NB4 (cell line): ENCODE measurements around the gene RPS19BP1.

Source experiments
- DNase-seq: peaks from one replicate; pipeline ENCODE4 v3.0.0; 2010; ENCODE audit warnings: low read depth
- H3K4me3 ChIP-seq: one replicate; pipeline ENCODE4 v1.5.1; 2011; ENCODE audit warnings: mild to moderate bottlenecking, low read depth, low read length, moderate library complexity
- MYC ChIP-seq: IDR thresholded peaks from 2 replicates; pipeline ENCODE4 v1.6.1; 2011; ENCODE audit warnings: low read depth, low read length
- POLR2A ChIP-seq: IDR thresholded peaks from 2 replicates; pipeline ENCODE4 v1.6.1; 2011; ENCODE audit warnings: mild to moderate bottlenecking; ENCODE audit not compliant: insufficient read length; ENCODE audit errors: extremely low read depth
- TF ChIP-seq, protein P1 (sequence below): IDR thresholded peaks from 2 replicates; pipeline ENCODE4 v1.6.1; 2011; ENCODE audit warnings: low read depth, low read length
- TF ChIP-seq, protein P2 (sequence below): IDR thresholded peaks from one replicate; pipeline ENCODE4 v1.5.1; 2012; ENCODE audit warnings: low read depth, low read length

Gene RPS19BP1, protein sequence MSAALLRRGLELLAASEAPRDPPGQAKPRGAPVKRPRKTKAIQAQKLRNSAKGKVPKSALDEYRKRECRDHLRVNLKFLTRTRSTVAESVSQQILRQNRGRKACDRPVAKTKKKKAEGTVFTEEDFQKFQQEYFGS

DNA sequence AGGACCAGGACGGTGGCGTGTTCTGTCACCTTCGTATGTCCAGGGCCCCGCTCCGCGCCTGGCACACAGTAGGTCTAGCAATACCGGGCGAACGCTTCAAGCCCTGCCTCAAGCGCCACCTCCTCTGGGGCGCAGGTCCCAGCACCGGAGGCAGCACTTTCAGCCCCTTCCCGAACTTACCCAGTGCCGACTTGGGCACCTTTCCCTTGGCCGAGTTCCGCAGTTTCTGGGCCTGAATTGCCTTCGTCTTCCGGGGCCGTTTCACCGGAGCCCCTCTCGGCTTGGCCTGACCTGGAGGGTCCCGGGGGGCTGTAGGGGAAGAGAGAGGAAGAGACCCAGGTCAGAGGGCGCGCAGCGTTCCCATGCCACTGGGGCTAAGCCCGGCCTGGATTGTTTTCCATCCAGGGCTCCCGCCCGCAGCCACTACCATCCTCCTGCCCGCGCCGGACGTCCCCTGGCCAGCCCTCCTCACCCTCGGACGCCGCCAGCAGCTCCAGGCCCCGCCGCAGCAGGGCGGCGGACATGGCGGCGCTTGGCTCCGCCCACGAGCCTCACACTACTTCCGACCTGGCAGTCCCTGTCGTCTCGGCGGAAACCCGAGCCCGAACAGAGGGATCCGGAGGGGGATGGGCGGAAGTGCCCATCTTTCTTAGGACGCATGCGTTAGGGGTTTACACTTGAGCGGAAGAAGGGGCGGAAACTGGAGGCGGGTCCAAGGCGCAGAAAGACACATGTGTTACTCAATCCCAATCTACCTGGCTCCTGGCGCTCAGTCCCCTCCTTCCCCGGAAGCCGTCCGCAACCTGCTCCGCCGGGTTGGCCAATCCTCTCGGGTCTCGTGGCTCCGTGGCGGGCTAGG is at the start of gene RPS19BP1:
TSS of gene RPS19BP1 (minus strand) at position 534 of the 859 bp plus-strand sequence. CDS start at position 524, 10 bp downstream.
- peak; percentile 99 for DNase-seq
- TF ChIP-seq MYC (peak; percentile 44), POLR2A (peak; percentile 81)
- TF ChIP-seq, protein P1, sequence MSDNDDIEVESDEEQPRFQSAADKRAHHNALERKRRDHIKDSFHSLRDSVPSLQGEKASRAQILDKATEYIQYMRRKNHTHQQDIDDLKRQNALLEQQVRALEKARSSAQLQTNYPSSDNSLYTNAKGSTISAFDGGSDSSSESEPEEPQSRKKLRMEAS: peak; percentile 90
- TF ChIP-seq, protein P2, sequence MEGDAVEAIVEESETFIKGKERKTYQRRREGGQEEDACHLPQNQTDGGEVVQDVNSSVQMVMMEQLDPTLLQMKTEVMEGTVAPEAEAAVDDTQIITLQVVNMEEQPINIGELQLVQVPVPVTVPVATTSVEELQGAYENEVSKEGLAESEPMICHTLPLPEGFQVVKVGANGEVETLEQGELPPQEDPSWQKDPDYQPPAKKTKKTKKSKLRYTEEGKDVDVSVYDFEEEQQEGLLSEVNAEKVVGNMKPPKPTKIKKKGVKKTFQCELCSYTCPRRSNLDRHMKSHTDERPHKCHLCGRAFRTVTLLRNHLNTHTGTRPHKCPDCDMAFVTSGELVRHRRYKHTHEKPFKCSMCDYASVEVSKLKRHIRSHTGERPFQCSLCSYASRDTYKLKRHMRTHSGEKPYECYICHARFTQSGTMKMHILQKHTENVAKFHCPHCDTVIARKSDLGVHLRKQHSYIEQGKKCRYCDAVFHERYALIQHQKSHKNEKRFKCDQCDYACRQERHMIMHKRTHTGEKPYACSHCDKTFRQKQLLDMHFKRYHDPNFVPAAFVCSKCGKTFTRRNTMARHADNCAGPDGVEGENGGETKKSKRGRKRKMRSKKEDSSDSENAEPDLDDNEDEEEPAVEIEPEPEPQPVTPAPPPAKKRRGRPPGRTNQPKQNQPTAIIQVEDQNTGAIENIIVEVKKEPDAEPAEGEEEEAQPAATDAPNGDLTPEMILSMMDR: no peak
- peak within 1 kb of the TSS; percentile 91 for H3K4me3 ChIP-seq

DNA sequence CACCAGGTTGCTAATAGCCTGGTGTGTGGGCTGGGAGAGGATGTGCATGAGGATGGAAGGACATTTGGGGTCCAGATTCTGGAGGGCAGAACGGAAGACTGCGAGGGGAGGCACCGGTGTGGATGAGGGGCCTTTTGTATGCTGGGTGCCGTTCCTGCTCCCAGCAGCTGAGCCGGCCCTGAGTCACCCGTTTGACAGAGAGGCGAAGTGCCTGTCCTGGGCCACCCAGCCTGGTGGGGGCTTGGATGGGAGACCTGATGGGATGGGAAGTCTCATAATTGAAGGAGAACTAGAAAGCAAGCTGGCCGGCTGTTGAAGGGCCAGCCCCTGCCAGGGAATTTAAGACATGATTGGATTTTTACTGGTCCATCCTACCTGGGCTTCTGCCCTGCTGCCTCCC is 48.8 kb upstream of the RPS19BP1 start:
- no peak overlapping the region for H3K4me3 ChIP-seq
- no peak for DNase-seq
- TF ChIP-seq, protein P2: no peak
- TF ChIP-seq MYC: no peak
- TF ChIP-seq, protein P1: no peak
- no peak for TF ChIP-seq POLR2A

DNA sequence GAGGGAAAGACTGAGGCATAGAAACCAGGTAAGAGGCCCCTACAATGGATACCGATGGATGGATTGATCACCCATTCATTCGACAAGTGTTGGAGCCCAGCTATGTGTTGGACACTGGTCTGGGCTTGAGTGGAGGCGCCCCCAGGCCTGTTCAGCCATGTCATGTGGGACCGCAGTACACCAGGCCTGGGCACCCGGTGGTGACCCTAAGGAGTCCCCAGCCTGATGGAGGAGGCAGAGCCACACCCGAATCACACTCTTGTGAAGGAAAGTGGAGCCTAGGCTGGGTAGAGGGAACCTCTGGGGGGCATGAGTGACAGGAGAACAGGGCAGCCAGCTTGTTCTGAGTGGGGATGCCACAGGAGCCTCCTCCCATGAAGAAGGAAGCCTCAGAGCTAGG is 48.2 kb upstream of the RPS19BP1 start:
- TF ChIP-seq POLR2A: no peak
- TF ChIP-seq MYC: no peak
- TF ChIP-seq, protein P2: no peak
- TF ChIP-seq, protein P1: no peak
- DNase-seq: no peak
- H3K4me3 ChIP-seq: no peak overlapping the region

DNA sequence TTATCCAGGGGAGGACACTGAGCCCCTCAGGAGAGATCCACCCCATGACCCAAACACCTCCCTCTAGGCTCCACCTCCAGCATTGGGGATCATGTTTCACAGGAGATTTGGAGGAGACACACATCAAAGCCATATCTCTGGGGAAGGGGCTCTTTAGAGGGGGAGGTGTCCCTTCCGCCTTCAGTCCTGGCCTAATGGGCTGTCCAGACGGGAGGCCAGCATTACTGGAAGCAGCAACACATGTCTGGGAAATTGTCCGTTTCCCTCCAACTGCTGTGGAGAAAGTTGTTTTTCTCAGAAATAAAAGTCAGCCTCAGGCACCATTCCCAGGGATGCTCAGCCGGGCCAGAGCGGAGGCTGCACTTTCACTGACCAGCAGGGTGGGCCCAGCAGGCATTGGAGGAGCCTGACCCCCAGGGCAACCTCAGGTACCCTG is 47.5 kb upstream of the RPS19BP1 start:
- TF ChIP-seq, protein P2: no peak
- TF ChIP-seq, protein P1: no peak
- TF ChIP-seq POLR2A (no peak), MYC (no peak)
- DNase-seq: no peak
- no peak overlapping the region for H3K4me3 ChIP-seq

DNA sequence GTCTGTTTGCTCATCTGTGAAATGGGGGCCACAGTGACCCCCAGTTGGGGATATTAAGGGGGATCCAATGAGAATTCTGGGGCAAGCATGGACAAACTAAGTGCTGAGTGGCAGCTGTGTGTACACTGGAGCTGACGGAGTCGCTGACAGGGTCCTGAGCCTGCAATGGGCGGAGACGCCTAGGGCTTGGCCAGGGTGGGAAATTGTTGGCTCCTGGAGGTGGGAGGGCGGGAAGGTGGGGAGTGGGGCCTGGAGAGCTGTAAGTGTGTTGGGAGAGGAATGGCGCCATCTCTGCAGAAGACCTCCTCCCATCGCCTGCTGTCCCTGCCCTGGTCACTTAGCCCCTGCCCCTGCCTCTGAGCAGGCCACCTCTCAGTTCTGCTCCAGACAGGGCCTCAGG is 45.4 kb upstream of the RPS19BP1 start:
- DNase-seq: no peak
- no peak overlapping the region for H3K4me3 ChIP-seq
- TF ChIP-seq, protein P2: no peak
- TF ChIP-seq MYC (no peak), POLR2A (no peak)
- TF ChIP-seq, protein P1: no peak
